ENCODE data around the gene TMEM184A.

Gene TMEM184A

DNA sequence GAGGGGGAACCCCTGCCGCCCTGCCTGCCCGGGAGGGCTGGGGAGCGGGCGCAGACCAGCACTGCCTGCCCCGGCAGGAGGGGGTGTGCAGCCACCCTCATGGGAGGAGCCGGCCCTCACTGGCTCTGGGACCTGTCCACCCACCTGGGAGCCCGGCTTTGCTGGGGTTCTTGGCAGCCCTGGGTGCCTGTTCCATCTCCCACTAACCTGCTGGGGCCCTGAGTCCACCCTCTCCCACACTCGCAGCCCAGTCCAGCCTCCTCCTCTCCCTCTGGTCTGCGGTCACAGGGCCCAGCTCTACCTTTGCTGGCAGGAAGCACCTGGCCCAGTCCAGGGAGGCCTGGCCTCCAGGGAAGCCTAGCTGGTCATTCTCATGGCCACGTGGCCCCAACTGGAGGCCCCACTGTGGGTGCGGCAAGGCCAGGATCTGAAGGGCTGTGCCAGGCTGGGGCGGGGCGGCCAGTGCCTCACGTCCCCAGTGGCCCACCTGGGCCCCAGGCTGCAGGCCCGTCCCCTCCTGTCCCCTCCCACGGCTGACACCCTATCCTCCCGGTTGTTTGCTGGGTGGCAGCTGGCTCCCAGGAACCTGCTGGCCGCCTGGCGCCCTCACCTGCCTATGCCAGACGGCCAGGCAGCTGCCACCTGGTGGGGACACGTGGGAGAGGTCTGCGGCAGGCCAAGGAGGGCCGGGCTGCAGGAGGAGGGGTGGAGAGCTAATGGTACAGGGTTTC lies at the start of gene TMEM184A:
TSS of gene TMEM184A (minus strand) at position 393 of the 731 bp plus-strand sequence. CDS start 721 bp downstream, outside the sequence.
- DNase-seq: peak; percentile 93

DNA sequence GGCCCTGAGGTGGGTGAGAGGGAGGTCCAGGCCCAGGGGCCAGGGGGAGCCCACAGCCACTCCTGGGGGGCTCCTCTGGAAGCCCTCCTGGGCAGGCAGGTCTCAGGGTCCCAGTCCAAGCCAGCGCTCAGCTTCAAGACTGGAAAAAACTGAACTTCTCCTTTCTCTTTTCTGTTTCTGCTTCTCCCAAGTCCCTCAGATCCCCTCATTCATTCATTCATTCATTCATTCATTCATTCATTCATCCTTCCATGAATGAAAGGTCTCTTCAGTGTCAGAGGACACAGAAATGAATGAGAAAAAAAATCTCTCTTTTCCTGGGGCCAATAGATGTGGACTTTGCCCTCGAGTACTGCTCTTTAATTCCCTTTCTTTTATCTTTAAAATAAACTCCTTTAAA lies 48.4 kb upstream of the TMEM184A start:
- no peak for DNase-seq

DNA sequence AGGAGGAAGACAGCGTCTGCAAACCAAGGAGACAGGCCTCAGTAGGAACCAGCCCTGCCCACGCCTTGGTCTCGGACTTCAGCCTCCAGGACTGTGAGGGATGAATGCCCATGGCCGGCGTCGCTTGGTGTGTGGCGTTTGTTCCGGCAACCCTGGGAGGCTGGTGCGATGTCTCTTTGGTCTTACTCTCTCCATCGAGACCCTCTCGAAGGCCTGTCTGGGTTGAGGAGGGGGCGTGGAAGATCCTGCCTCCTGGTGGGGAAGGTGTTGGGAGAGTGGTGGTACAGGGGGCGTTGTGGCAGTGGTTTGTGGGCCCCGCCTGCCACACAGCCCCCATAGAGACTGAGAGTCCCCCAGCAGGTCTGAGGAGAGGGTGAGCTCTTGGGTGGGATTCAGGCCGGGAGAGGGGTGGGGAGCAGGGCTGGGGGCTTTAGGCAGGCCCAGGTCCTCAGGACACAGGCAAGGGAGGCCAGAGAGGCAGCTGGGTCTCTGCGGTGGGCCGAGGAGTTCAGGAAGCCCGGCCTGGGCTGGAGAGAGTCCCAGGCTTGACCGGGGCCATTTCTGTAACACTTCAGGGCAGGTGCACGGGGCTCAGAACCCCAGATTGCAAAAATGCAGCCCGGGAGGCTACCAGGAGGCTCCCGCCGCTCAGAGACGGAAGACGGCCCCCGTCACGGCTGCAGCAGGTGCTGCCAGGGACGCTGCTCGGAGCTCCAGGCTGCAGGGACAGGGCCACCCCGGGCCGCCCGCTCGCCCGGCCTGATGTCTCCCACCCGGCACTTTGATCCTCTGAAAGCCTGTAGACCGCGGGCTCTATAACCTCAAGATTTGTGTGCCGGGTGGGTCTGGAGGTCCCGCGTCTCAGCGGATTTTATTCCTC lies 47.6 kb upstream of the TMEM184A start:
- no peak for DNase-seq

DNA sequence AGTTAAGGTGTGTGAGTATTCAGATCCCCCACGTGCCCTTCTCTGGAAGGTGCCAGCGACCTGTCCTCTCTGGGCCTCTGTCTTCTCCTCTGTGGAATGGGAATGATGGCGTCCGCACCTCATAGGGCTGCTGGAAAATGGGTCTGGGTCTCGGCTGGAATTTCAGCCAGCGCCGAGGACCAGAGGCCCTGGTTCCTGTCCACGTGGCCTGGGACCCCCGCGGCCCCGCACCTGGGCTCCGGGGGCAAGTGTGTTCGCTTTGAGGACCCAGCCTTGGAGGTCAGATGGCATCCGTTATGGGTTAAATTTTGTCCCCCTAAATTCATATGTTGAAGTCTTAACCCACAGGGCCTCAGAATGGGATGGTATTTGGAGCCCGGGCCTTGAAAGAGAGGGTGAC lies 46.4 kb upstream of the TMEM184A start:
- DNase-seq: no peak

DNA sequence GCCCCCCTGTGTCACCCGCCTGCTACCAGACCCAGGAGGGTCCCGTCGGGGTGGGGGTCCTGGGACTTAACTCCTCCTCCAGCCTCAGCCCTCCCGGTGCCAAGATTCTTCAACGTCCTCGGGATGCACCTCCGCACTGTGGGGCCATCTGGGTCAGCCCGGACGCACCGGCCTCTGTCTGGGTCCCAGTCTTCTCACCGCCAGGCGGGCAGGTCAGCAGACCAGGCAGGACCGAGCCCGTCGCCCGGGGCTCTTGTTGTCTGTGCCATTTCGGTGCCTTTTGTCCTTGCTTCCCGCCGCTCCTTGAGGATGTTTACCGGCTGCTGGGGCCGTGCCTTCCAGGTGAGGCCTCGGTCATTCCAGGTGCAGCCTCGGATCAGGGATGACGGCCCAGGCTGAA lies 46.0 kb upstream of the TMEM184A start:
- no peak for DNase-seq

DNA sequence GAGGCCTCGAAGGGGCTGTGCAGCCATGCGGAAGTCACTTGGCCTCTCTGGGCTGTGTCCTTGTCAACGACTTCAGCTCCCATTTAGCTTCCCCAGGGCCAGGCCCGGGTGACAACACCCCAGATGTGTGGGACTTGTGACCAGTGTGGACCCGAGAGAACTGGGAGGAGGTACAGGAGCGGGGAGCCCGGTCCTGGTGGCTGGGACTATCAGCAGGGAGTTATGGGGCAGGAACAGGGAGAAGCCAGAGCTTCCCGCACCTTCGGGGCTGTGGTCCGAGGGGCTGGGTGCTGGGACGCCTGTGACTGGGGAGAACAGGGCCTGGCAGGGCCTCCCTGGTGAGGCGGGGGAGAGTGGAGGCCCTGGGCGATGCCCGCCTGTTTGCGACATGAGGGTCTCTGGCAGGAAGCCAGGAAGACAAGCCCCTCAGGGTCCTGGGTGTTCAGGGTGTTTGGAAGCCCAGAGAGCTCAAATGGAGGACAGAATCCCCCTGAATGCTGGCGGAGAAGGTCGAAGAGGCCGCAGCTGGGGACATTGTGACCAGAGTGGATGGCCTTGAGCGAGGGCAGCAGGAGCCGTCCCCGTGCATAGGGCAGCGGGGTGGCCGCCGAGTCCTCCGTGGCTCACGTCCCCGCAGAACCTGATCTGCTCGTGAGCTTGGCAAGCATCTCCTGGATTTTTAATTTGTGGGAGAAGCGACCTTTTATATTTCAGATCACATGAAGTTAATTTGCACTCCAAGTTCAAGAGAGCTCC lies 43.8 kb upstream of the TMEM184A start:
- no peak for DNase-seq

DNA sequence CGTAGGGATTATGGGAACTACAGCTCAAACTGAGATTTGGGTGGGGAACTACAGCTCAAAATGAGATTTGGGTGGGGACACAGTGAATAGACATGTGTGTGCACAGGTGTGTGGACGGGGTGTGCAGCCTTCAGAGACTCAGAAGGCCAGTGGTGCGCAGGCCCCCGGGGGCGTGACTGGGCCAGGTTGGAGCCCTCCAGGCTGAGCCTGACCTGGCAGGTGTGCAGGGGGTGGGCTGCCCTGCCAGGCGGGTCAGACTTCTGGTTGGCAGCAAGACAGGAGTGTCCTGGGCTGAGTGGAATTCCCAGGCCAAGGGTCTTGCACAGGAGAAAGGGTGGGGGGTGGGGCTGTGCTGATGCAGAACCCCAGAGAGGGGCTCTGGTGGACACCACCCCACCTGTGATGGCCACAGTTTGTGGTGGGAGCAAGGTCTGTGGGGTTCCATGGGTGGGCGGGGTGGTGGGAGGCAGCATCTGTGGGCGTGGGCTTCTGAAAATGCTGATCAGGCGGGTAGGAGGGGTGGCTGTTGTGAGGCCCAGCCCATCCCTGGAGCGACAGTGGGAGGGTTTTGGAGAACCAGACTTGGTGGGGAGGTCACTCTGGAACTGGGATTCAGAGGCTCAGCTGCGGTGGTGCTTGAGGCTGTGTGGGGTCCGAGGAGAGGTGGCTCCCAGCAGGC lies 43.1 kb upstream of the TMEM184A start:
- DNase-seq: no peak

DNA sequence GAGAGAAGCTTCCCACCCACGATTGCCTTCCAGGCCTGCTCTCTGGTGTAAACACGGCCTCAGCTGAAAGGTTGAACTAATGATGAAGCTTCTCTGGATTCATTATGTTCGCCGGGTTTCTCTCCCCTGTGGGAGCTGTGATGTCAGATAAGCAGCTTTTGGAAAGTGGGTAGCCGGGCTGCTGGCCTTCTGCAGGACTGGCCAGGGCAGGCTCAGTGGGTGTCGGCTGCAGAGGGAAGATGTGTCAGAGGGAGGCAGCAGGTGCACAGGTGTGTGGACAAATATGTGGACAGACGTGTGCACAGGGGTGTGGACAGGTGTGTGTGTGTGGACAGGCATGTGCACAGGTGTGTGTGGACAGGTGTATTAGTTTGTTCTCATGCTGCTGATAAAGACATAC lies 42.3 kb upstream of the TMEM184A start:
- DNase-seq: no peak

DNA sequence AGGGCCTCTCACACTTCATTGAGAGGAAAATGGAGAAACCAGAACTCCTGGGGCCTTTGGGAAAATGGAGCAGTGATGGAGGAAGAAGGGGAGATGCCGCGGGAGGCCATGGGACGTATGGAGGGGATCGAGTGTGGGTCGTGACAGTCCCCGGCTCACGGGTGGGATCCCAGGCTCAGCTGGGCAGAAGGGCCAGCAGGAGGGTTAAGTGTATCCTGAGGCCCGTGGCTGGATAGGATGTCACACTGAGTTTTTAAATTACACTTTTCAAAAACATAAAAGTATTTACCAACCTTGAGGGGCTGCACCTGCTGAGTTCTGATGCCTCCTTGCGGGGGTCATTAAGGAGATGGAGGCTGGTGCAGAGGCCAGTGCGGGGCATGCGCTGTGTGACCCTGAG lies 41.8 kb upstream of the TMEM184A start:
- DNase-seq: no peak

DNA sequence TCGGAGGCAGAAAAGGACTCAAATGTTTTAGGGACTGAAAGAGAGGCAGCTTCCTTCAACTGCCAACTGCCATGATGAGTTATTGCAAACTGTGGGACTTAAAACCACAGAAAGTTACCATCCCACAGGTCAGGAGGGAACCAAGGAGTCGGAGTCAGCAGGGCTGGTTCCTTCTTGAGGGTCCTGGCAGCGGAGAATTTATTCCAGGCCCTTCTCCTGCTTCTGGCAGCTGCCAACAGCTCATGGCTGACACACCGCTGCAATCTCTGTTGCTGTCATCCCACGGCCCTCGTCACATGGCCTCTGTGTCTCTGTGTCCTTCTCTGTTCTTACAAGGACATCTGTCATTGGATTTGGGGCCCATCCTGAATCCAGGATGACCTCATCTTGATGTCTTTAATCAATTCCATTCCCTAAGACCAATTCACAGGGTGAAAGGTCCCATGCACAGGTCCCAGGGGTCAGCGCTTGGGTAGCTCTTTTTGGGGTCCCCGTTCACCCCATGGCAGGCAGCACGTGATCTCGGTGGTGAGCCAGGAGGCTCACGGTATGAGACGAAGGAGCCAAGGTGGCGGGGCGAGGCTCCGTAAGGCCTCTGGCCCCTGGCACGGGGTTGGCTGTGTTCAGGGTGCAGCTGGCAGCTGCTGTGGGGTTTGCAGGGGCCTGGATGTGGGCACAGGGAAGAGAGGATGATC lies 41.2 kb upstream of the TMEM184A start:
- no peak for DNase-seq

DNA sequence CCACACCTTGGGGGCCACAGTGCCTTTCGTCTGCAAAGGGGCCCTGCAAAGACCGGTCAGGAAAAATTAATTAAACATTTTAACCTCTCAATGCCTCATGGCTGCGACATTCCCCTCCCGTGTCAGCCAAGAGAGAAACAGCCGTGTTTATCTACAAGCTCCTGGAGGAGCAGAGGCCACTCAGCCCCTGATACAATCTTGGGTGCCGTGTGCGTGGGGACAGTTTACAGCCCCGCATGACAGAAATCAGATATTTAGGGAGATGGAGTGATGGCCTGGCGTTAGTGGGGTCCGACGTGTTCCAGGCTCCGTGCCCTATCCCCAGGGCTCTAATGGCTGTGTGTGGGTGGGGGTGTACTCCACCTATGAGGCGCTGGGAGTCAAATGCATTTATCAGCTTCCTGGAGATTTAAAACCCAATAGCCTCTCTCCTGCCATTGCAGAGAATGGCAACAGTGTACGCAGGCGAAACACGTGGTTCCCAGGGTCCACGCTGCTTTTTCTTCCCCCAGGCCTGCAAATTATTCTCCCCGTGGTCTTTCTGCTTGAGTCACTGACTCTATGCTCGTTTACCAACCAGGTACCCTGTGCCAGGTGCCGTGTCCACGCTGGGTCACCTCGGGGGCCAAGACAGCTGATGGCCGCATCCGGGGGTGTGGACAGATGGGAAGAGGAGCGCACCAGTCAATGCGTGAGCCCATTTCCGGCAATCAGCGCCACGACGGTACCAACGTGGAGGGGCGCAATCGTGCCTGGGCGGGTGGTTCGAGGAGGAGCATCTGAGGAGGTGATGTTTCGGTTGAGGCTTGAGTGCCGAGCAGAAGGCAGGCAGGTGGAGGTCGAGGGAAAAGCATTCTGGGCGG lies 40.4 kb upstream of the TMEM184A start:
- DNase-seq: no peak

DNA sequence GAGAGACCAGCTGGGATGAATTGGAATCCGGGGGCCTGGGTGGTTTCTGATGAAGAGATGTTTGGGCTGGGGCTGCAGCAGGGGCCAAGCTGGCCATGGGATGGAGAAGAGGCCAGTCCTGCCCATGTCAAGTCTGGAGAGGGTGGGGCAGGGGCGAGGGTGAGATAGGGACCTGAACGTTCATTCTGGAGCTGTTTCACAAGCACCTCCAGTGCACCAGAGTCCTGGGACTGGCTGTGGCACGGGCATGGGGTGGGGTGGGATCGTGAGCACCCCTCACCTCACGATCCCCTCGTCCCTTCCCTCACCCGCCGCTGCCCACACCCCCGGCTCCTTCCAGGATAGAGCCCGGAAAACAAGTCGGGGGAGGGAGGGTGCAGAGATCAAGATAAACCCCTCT lies 39.6 kb upstream of the TMEM184A start:
- no peak for DNase-seq

DNA sequence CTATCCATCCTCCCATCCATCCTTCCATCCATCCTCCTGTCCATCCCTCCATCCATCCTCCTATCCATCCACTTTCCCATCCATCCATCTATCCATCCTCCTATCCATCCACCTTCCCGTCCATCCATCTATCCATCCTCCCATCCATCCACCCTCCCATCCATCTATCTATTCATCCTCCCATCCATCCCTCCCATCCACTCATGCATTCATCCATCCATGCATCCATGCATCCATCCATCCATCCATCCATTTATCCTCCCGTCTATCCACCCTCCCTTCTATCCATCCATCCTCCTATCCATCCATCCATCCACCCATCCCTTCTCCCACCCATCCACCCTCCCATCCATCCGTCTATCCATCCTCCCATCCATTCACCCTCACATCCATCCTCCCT lies 39.0 kb upstream of the TMEM184A start:
- no peak for DNase-seq

DNA sequence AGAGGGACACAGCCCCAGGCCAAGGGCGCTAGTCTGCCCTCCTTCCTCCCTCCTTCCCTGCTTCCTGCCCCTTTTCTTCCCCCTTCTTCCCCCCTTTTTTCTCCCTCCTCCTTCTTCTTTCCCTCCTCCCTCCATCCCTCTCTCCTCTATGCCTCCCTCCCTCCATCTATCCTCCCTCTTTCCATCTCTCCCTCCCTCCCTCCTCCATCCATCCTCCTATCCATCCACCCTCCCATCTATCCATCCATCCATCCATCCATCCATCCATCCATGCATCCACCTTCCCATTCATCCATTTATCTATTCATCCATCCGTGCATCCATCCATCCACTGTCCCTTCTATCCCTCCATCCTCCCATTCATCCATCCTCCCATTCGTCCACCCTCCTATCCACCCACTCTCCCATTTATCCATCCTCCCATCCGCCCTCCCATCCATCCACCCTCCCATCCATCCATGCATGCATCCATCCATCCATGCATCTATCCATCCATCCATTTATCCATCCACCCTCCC lies 38.0 kb upstream of the TMEM184A start:
- no peak for DNase-seq

DNA sequence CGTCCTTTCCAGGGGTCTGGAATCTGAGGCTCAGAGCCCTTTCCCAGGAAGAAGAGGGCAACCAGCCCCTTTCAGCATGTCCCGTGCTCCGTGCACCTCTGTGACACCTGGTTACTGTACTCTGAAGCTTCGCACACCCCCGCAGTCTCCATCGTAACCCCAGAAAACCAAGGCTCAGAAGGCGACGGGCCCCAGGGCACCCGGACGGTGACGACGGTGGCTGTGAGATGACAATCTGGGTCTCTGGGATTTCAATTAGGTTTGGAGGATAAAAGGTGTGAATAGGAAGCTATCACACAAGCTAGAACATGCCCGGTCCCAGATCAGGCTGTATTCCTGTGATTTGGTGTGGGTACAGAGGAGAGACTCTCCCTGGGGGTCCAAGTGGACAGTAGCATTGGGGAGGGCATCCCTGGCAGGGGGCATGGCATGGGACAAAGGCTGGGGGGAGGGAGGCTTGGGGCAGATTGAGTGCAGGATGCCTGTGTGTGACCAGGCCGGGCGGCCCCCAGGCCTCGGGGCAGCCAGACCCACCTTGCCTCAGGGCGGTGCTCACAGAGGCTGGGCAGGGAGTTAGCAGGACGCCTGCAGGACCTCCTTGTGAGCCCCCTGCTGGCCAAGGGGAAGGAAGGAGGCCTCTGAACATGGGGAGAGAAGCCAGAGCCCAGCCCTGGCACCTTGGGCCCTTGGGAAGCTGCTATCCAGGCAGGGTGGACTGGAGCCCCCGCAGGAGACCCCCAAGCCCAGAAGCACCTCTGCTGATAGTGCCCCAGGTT lies 37.3 kb upstream of the TMEM184A start:
- no peak for DNase-seq

DNA sequence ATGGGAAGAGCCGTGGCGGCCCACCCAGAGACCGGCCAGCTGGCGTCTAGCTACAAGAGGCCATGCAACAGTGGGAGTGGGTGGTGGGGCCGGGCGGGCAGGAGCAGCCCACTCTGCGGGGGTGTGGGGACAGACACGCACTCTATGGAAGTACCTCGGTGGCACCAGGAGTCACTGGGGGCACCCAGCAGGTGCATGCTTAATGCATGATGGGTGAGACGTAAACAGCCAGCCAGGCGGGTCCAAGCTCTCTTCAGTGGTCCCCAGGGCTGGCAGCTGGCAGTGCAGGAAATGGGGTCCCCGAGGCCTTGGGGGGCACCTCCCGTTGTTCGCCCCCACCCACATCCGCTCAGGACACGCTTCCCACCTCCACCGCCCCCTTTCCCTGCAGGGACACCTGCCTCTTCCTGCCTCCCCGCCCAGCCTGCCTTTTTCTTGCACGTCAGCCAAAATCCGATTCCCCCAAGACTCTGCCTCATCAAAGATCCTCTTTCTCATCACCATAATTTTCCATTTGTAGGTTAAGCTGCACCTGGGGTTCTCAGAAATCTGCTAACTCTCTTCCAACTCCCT lies 36.4 kb upstream of the TMEM184A start:
- no peak for DNase-seq

DNA sequence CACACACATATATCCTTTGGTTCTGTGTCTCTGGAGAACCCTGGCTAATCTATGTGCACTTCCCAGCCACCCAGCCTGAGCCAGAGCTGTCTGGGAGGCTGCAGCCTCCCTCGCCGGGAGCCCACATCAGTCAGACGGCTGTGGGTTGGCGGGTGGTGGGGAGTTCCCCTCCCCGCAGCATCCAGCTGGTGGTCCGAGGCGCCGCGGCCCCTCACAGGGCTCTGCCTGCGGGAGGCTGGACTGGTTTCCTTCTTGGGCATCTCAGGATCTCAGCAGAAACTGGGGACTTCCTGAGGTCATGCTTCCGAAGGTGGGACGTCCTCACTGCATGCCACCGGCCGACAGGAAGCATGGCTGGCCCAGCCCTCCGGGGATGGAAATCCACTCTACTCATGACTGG lies 35.9 kb upstream of the TMEM184A start:
- no peak for DNase-seq

DNA sequence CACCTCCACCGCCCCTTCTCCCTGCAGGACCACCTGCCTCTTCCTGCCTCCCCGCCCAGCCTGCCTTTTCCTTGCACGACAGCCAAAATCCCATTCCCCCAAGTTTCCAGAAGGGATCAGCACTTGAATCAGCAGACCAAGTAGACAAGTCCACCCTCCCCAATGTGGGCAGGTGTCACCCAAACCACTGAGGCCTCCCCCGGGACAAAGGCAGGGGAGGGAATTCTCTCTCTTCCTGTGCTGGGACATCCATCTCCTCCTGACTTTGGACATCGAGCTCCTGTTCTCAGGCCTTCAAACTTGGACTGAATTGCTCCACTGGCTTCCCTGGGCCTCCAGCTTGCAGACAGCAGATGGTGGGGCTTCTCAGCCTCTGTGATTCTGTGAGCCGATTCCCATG lies 35.4 kb upstream of the TMEM184A start:
- DNase-seq: no peak

DNA sequence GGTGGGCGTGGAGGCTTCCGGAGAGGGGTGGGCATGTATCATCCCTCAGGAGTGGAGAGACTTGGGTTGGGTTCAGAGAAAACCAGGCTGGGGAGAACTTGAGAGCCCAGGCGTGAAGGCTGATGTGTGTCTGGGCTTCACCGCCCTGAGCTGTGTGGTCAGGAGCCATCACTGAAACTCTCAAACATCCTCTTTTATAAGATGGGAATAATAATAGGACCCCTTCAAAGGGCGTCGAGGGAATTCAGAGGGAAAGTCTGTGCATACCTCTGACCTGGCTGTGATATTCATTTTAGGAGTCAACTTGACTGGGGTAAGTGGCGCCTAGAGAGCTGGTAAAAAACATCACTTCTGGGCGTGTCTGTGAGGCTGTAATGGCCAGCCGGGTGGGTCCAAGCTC lies 34.9 kb upstream of the TMEM184A start:
- DNase-seq: no peak

DNA sequence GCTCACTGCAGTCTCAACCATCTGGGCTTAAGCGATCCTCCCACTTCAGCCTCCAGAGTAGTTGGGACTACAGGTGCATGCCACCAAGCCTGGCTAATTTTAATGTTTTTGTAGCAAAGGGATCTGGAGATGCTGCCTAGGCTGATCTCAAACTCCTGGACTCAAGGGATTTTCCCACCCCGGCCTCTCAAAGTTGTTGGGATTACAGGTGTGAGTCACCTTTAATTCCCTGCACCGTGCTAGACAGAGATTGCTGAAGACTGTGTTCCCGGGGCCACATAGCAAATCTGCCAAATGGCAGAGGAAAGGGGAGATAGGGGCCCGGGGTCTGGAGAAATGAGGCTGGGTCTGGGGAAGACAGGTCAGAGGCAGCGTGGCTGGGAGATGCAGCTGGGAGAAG lies 34.5 kb upstream of the TMEM184A start:
- no peak for DNase-seq

Data from NCI-H1092 (cell line).